HCT116 (cell line): ENCODE measurements around the gene ADGRL3.

Experiments used
- ATF3 ChIP-seq: IDR thresholded peaks from 2 replicates; pipeline ENCODE4 v1.6.1; 2012
- CEBPB ChIP-seq: IDR thresholded peaks from 2 replicates; pipeline ENCODE4 v1.6.1; 2012; ENCODE audit warnings: low read depth
- CTCF ChIP-seq, 3 experiments: fragments of 200-600 bp in 1 of 3; sonication (generic) in 1 of 3; IDR thresholded peaks in 2 of 3; conservative IDR thresholded peaks in 1 of 3; 2 replicates each; pipeline ENCODE4 v1.5.1; 2012 to 2017; ENCODE audit warnings: low read depth in 2 of 3, low read length in 2 of 3, antibody characterized with exemption in 1 of 3, borderline replicate concordance in 1 of 3, control low read depth in 1 of 3, mild to moderate bottlenecking in 1 of 3, mixed read lengths in 1 of 3, mixed run types in 1 of 3, moderate library complexity in 1 of 3; ENCODE audit not compliant: insufficient read depth in 1 of 3
- EGR1 ChIP-seq: IDR thresholded peaks from 2 replicates; pipeline ENCODE4 v1.6.1; 2012; ENCODE audit warnings: low read depth
- EZH2 ChIP-seq: fragments of 200-600 bp; sonication (generic); IDR thresholded peaks from 2 replicates; pipeline ENCODE4 v1.6.1; 2017; ENCODE audit warnings: antibody characterized with exemption, mixed run types
- EZH2phosphoT487 ChIP-seq: fragments of 200-600 bp; IDR thresholded peaks from 2 replicates; pipeline ENCODE4 v1.6.1; 2018; ENCODE audit warnings: antibody characterized with exemption, borderline replicate concordance
- MAX ChIP-seq: IDR thresholded peaks from 2 replicates; pipeline ENCODE4 v1.6.1; 2012
- POLR2A ChIP-seq: IDR thresholded peaks from 2 replicates; pipeline ENCODE4 v1.7.0; 2011; ENCODE audit warnings: borderline replicate concordance; ENCODE audit not compliant: insufficient read depth, insufficient read length; ENCODE audit errors: extremely low read depth
- POLR2AphosphoS5 ChIP-seq: IDR thresholded peaks from 2 replicates; pipeline ENCODE4 v1.6.1; 2011; ENCODE audit warnings: mild to moderate bottlenecking, low read depth, low read length, moderate library complexity
- RAD21 ChIP-seq: IDR thresholded peaks from 2 replicates; pipeline ENCODE4 v1.6.1; 2012; ENCODE audit warnings: low read depth, mild to moderate bottlenecking
- REST ChIP-seq: IDR thresholded peaks from 2 replicates; pipeline ENCODE4 v1.6.1; 2012; ENCODE audit warnings: low read depth
- SIN3A ChIP-seq: IDR thresholded peaks from 2 replicates; pipeline ENCODE4 v1.6.1; 2012; ENCODE audit warnings: low read depth
- YY1 ChIP-seq: IDR thresholded peaks from 2 replicates; pipeline ENCODE4 v1.6.1; 2011; ENCODE audit warnings: low read length, low read depth, moderate library complexity, mild to moderate bottlenecking; ENCODE audit not compliant: insufficient replicate concordance; ENCODE audit errors: extremely low read depth
- ZNF274 ChIP-seq: fragments of 200-500 bp; sonication (Bioruptor generic); IDR thresholded peaks from 2 replicates; pipeline ENCODE4 v1.6.1; 2014; ENCODE audit warnings: mild to moderate bottlenecking, low read depth, low read length, inconsistent platforms

- TF ChIP-seq ZNF274 (no peak), POLR2AphosphoS5 (no peak), CTCF (IDR thresholded peaks at IDR 0.05 in 2 of 3, conservative IDR thresholded peaks at IDR 0.05 in 1 of 3; ENCODE audit: borderline replicate concordance in 1 of 3, insufficient read depth in 1 of 3, low read depth in 2 of 3, low read length in 2 of 3) (no peak), EZH2 (no peak), MAX (no peak), POLR2A (no peak), CEBPB (no peak), EZH2phosphoT487 (no peak), REST (no peak), EGR1 (no peak), SIN3A (no peak), YY1 (no peak), ATF3 (no peak), RAD21 (no peak)
Observed at GRCh38 chr4:61827907-61828391, 627.8 kb downstream of the ADGRL3 start.
